Glutamatergic neuron (in vitro differentiated cells): ENCODE data around the gene ADAMTS9. TPM values are rescaled to one million over a fixed set of nuclear protein-coding genes. Genes with fewer than 3 reads are reported as not detected.

Experiments
- DNase-seq: peaks from one replicate; pipeline ENCODE4 v3.0.0; 2022
- H3K27ac Mint-ChIP-seq: one replicate; pipeline ENCODE4 v1.8.0; 2020; ENCODE audit warnings: mild to moderate bottlenecking, mixed read lengths, inconsistent platforms; ENCODE audit not compliant: unreplicated experiment
- H3K27me3 Mint-ChIP-seq: one replicate; pipeline ENCODE4 v1.8.0; 2020; ENCODE audit warnings: mild to moderate bottlenecking, moderate library complexity, mixed read lengths, inconsistent platforms; ENCODE audit not compliant: unreplicated experiment
- H3K36me3 Mint-ChIP-seq: one replicate; pipeline ENCODE4 v1.8.0; 2020; ENCODE audit warnings: mild to moderate bottlenecking, mixed read lengths, inconsistent platforms; ENCODE audit not compliant: unreplicated experiment
- H3K4me1 Mint-ChIP-seq: one replicate; pipeline ENCODE4 v1.8.0; 2020; ENCODE audit warnings: mild to moderate bottlenecking, low read depth, mixed read lengths, inconsistent platforms; ENCODE audit not compliant: unreplicated experiment
- H3K4me3 Mint-ChIP-seq: one replicate; pipeline ENCODE4 v1.8.0; 2020; ENCODE audit warnings: mild to moderate bottlenecking, mixed read lengths, inconsistent platforms; ENCODE audit not compliant: unreplicated experiment
- H3K9me3 Mint-ChIP-seq: one replicate; pipeline ENCODE4 v1.8.0; 2020; ENCODE audit warnings: mild to moderate bottlenecking, moderate library complexity, mixed read lengths, inconsistent platforms; ENCODE audit not compliant: unreplicated experiment
- CTCF ChIP-seq: fragments of 200-600 bp; sonication (generic); IDR thresholded peaks from one replicate; pipeline ENCODE4 v1.5.0; 2021; ENCODE audit not compliant: partially characterized antibody, unreplicated experiment
- total RNA-seq: library from RNA; stranded (reverse); fragmentation: NEBNext Ultra II Directional; extraction: Animal tissue kit (Norgen Biotek cat#: 25700); gene quantifications from one replicate; pipeline ENCODE4 v1.2.1, GENCODE V29; 2021; ENCODE audit not compliant: unreplicated experiment

The ADAMTS9 gene
- total RNA-seq, 1 donor from 2014 or later = 2.3 TPM

DNA sequence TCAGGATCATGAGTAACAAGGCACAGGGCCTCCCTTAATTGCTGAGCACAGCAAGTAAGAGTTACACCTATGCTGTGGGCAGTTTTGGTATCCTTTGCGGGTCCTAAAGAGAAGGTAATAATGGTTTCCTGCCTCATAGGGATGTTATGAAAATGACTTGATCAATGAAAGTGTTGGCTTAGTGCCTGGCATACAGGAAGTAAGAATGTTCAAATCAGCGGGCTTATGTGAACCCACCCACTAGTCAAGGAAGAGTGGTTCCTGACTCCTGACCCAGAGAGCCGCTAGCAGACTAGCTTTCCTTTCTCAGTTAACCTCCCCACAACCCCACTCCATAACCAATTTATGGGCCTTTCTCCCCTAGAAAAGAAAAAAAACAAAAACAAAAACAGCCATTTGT is 5.2 kb upstream of the ADAMTS9 start:
- TF ChIP-seq CTCF = no peak
- Mint-ChIP-seq H3K27ac (no peak overlapping the region), H3K27me3 (peaks cover 2% of the 10 kb centered on the region), H3K36me3 (no peaks in the 10 kb centered on the region), H3K9me3 (peaks cover 2% of the 10 kb centered on the region), H3K4me1 (peaks cover 3% of the 10 kb centered on the region), H3K4me3 (no peak overlapping the region)
- DNase-seq = no peak

DNA sequence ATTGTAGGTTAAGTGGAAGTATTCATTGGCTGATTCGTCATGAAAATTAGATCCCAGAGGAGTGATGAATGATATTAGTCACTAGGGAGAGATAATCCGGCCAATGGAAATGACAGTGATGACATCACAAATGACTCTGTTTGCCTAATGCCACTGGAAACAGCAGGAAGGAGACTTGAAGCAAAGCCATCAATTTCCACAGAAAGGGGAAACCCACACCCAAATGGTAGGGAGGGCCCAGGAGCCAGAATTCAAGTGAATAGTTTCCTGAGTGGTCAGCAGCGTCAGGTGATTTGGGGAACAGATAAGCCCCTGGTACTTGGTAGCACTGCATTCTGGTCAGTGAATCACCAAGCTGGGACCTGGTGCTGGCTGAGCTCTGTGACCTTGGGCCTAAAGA is 3.3 kb upstream of the ADAMTS9 start:
- H3K4me3 Mint-ChIP-seq = no peak overlapping the region
- peaks cover 12% of the 10 kb centered on the region for H3K27me3 Mint-ChIP-seq
- H3K36me3 Mint-ChIP-seq = no peaks in the 10 kb centered on the region
- TF ChIP-seq CTCF = no peak
- H3K4me1 Mint-ChIP-seq = peaks cover 8% of the 10 kb centered on the region
- H3K9me3 Mint-ChIP-seq = peaks cover 3% of the 10 kb centered on the region
- no peak for DNase-seq
- no peak overlapping the region for H3K27ac Mint-ChIP-seq

- Mint-ChIP-seq H3K4me1 (peaks cover 11% of the 10 kb centered on the region), H3K4me3 (peak overlapping the region; percentile 94), H3K27me3 (peaks cover 16% of the 10 kb centered on the region), H3K9me3 (peaks cover 3% of the 10 kb centered on the region), H3K27ac (no peak overlapping the region), H3K36me3 (no peaks in the 10 kb centered on the region)
- TF ChIP-seq CTCF = no peak
- DNase-seq = no peak
These were observed 567 bp downstream of the ADAMTS9 start for GRCh38 chr3:64687086-64687780.

- DNase-seq = peak; percentile 29
- H3K9me3 Mint-ChIP-seq = peaks cover 3% of the 10 kb centered on the region
- H3K27ac Mint-ChIP-seq = no peak overlapping the region
- H3K4me3 Mint-ChIP-seq = peak overlapping the region; percentile 94
- TF ChIP-seq CTCF = no peak
- H3K36me3 Mint-ChIP-seq = no peaks in the 10 kb centered on the region
- H3K4me1 Mint-ChIP-seq = peaks cover 11% of the 10 kb centered on the region
- peaks cover 16% of the 10 kb centered on the region for H3K27me3 Mint-ChIP-seq
These were observed 1.3 kb downstream of the ADAMTS9 start for GRCh38 chr3:64686446-64686908.

- Mint-ChIP-seq H3K4me3 (peak overlapping the region; percentile 94), H3K27me3 (peaks cover 16% of the 10 kb centered on the region), H3K36me3 (no peaks in the 10 kb centered on the region), H3K27ac (no peak overlapping the region), H3K4me1 (peaks cover 11% of the 10 kb centered on the region), H3K9me3 (peaks cover 3% of the 10 kb centered on the region)
- DNase-seq = peak; percentile 63
- TF ChIP-seq CTCF = no peak
These were observed 1.9 kb downstream of the ADAMTS9 start for GRCh38 chr3:64685800-64686445.
